ACC112 (cell line): ENCODE data around the gene TWIST2.

Source experiments
- H2AFZ ChIP-seq: fragments of 200-600 bp; sonication (generic); one replicate; pipeline ENCODE4 v1.6.0; 2017; ENCODE audit warnings: antibody characterized with exemption, low read length; ENCODE audit not compliant: unreplicated experiment
- H3K27ac ChIP-seq: fragments of 200-600 bp; sonication (generic); 2 replicates; pipeline ENCODE4 v1.5.1; 2014; ENCODE audit warnings: low read depth, mild to moderate bottlenecking, antibody characterized with exemption, low read length, moderate library complexity
- H3K27me3 ChIP-seq: fragments of 200-600 bp; sonication (generic); 2 replicates; pipeline ENCODE4 v1.6.1; 2014; ENCODE audit warnings: mild to moderate bottlenecking, antibody characterized with exemption, low read length, moderate library complexity, mixed read lengths; ENCODE audit not compliant: insufficient read depth
- H3K36me3 ChIP-seq: fragments of 200-600 bp; sonication (generic); 2 replicates; pipeline ENCODE4 v1.6.1; 2016; ENCODE audit warnings: mild to moderate bottlenecking, antibody characterized with exemption, low read length, moderate library complexity, mixed read lengths; ENCODE audit not compliant: insufficient read depth
- H3K4me1 ChIP-seq: fragments of 200-600 bp; sonication (generic); one replicate; pipeline ENCODE4 v1.6.1; 2016; ENCODE audit warnings: low read length, mixed read lengths; ENCODE audit not compliant: insufficient read depth, unreplicated experiment, control insufficient read depth
- H3K4me3 ChIP-seq: fragments of 200-600 bp; sonication (generic); 2 replicates; pipeline ENCODE4 v1.5.1; 2014; ENCODE audit warnings: mild to moderate bottlenecking, low read depth, low read length
- H3K79me2 ChIP-seq: fragments of 200-600 bp; sonication (generic); one replicate; pipeline ENCODE4 v1.6.0; 2016; ENCODE audit warnings: low read length; ENCODE audit not compliant: control insufficient read depth, unreplicated experiment, insufficient read depth

The TWIST2 gene

GRCh38 chr2:238948765-238949641, 101.1 kb downstream of the TWIST2 start:
- Histone ChIP-seq H3K27me3 (no peaks in the 10 kb centered on the region), H3K27ac (peak overlapping the region; percentile 86), H2AFZ (no peak overlapping the region), H3K79me2 (no peaks in the 10 kb centered on the region), H3K36me3 (no peaks in the 10 kb centered on the region), H3K4me1 (peaks cover 20% of the 10 kb centered on the region), H3K4me3 (no peak overlapping the region)

GRCh38 chr2:238949710-238950345, 101.9 kb downstream of the TWIST2 start:
- H3K27ac ChIP-seq = no peak overlapping the region
- no peak overlapping the region for H2AFZ ChIP-seq
- no peaks in the 10 kb centered on the region for H3K27me3 ChIP-seq
- H3K4me1 ChIP-seq = peaks cover 20% of the 10 kb centered on the region
- no peaks in the 10 kb centered on the region for H3K79me2 ChIP-seq
- no peak overlapping the region for H3K4me3 ChIP-seq
- no peaks in the 10 kb centered on the region for H3K36me3 ChIP-seq

- no peak overlapping the region for H2AFZ ChIP-seq
- no peak overlapping the region for H3K4me3 ChIP-seq
- no peaks in the 10 kb centered on the region for H3K79me2 ChIP-seq
- H3K27me3 ChIP-seq = no peaks in the 10 kb centered on the region
- no peak overlapping the region for H3K27ac ChIP-seq
- H3K36me3 ChIP-seq = no peaks in the 10 kb centered on the region
- peaks cover 24% of the 10 kb centered on the region for H3K4me1 ChIP-seq
Observed at GRCh38 chr2:238950551-238950950, 102.7 kb downstream of the TWIST2 start.

- Histone ChIP-seq H3K4me3 (no peak overlapping the region), H3K79me2 (no peaks in the 10 kb centered on the region), H3K4me1 (peaks cover 28% of the 10 kb centered on the region), H3K27me3 (no peaks in the 10 kb centered on the region), H3K27ac (no peak overlapping the region), H3K36me3 (no peaks in the 10 kb centered on the region), H2AFZ (no peak overlapping the region)
Observed at GRCh38 chr2:238952261-238952919, 104.5 kb downstream of the TWIST2 start.

GRCh38 chr2:238954841-238955591, 107.1 kb downstream of the TWIST2 start:
- H3K4me3 ChIP-seq = no peak overlapping the region
- no peak overlapping the region for H3K27ac ChIP-seq
- peaks cover 9% of the 10 kb centered on the region for H3K4me1 ChIP-seq
- H2AFZ ChIP-seq = no peak overlapping the region
- no peaks in the 10 kb centered on the region for H3K27me3 ChIP-seq
- no peaks in the 10 kb centered on the region for H3K79me2 ChIP-seq
- no peaks in the 10 kb centered on the region for H3K36me3 ChIP-seq

GRCh38 chr2:238955648-238956531, 108.0 kb downstream of the TWIST2 start:
- Histone ChIP-seq H3K4me3 (no peak overlapping the region), H2AFZ (no peak overlapping the region), H3K27ac (no peak overlapping the region), H3K36me3 (no peaks in the 10 kb centered on the region), H3K4me1 (peaks cover 9% of the 10 kb centered on the region), H3K27me3 (no peaks in the 10 kb centered on the region), H3K79me2 (no peaks in the 10 kb centered on the region)

- Histone ChIP-seq H2AFZ (no peak overlapping the region), H3K27ac (no peak overlapping the region), H3K36me3 (no peaks in the 10 kb centered on the region), H3K79me2 (no peaks in the 10 kb centered on the region), H3K27me3 (no peaks in the 10 kb centered on the region), H3K4me1 (peaks cover 9% of the 10 kb centered on the region), H3K4me3 (no peak overlapping the region)
Observed at GRCh38 chr2:238956676-238957075, 108.8 kb downstream of the TWIST2 start.
